ENCODE measurements around the gene PARP15. TPM values are rescaled to one million over a fixed set of nuclear protein-coding genes. Genes with fewer than 3 reads are reported as not detected.
"Not testable (repeated sequence)": the region's sequence is repeated elsewhere in the genome, so short reads cannot be mapped to it uniquely, and the experiment has no call there.

Gene PARP15
- total RNA-seq, 2 donors from 2014 or later = 15.0 to 17.6 TPM

GRCh38 chr3:122559906-122560305 lies 17.5 kb upstream of the PARP15 start:
- Mint-ChIP-seq H3K9me3 (no peaks in the 10 kb centered on the region), H3K36me3 (ENCODE audit: low read depth) (peaks cover 49% of the 10 kb centered on the region), H3K27ac (no peak overlapping the region), H3K4me1 (peaks cover 20% of the 10 kb centered on the region), H3K27me3 (no peaks in the 10 kb centered on the region), H3K4me3 (no peak overlapping the region)
- ATAC-seq (replicated peaks) = no peak

GRCh38 chr3:122560680-122561079 lies 16.8 kb upstream of the PARP15 start:
- Mint-ChIP-seq H3K27ac (no peak overlapping the region), H3K9me3 (no peaks in the 10 kb centered on the region), H3K36me3 (ENCODE audit: low read depth) (peaks cover 43% of the 10 kb centered on the region), H3K4me1 (peaks cover 22% of the 10 kb centered on the region), H3K4me3 (peak overlapping the region; percentile 7), H3K27me3 (no peaks in the 10 kb centered on the region)
- peak; percentile 44 for ATAC-seq (replicated peaks)

GRCh38 chr3:122562923-122563716 lies 14.3 kb upstream of the PARP15 start:
- peaks cover 41% of the 10 kb centered on the region for H3K36me3 Mint-ChIP-seq (ENCODE audit: low read depth)
- no peak for ATAC-seq (replicated peaks)
- no peaks in the 10 kb centered on the region for H3K27me3 Mint-ChIP-seq
- peaks cover 33% of the 10 kb centered on the region for H3K4me1 Mint-ChIP-seq
- H3K9me3 Mint-ChIP-seq = no peaks in the 10 kb centered on the region
- H3K4me3 Mint-ChIP-seq = peak overlapping the region; percentile 95
- peak overlapping the region; percentile 97 for H3K27ac Mint-ChIP-seq

GRCh38 chr3:122563717-122564025 lies 13.8 kb upstream of the PARP15 start:
- Mint-ChIP-seq H3K4me1 (peaks cover 39% of the 10 kb centered on the region), H3K4me3 (peak overlapping the region; percentile 95), H3K9me3 (no peaks in the 10 kb centered on the region), H3K27me3 (no peaks in the 10 kb centered on the region), H3K36me3 (ENCODE audit: low read depth) (peaks cover 43% of the 10 kb centered on the region), H3K27ac (peak overlapping the region; percentile 97)
- ATAC-seq (replicated peaks) = no peak

- H3K4me3 Mint-ChIP-seq = peak within 1 kb of the TSS; percentile 95
- H3K4me1 Mint-ChIP-seq = peaks cover 46% of the 10 kb centered on the region
- peaks cover 43% of the 10 kb centered on the region for H3K36me3 Mint-ChIP-seq (ENCODE audit: low read depth)
Observed at GRCh38 chr3:122564155-122564912, 13.1 kb upstream of the PARP15 start, which contains the start of the genes DTX3L and PARP9. Gene DTX3L, plus strand, starts transcription at chr3:122564338. Its CDS starts 89 bp downstream, at chr3:122564427. Gene PARP9, minus strand, starts transcription at chr3:122564300. Its CDS starts 4,680 bp downstream, at chr3:122559620.

GRCh38 chr3:122568131-122568530 lies 9.3 kb upstream of the PARP15 start:
- not testable (repeated sequence) for H3K9me3 Mint-ChIP-seq; H3K27me3 Mint-ChIP-seq; ATAC-seq (replicated peaks)
- Mint-ChIP-seq H3K4me3 (peak overlapping the region; percentile 55), H3K4me1 (peaks cover 47% of the 10 kb centered on the region), H3K36me3 (ENCODE audit: low read depth) (peaks cover 75% of the 10 kb centered on the region), H3K27ac (peak overlapping the region; percentile 80)

More at GRCh38 chr3:122564155-122564912, 13.1 kb upstream of the PARP15 start, which contains the start of the genes DTX3L and PARP9:
- H3K27me3 Mint-ChIP-seq = no peaks in the 10 kb centered on the region
- no peaks in the 10 kb centered on the region for H3K9me3 Mint-ChIP-seq
- ATAC-seq (replicated peaks) = peak; percentile 87
- peak within 1 kb of the TSS; percentile 97 for H3K27ac Mint-ChIP-seq

- no peaks in the 10 kb centered on the region for H3K9me3 Mint-ChIP-seq
- peaks cover 43% of the 10 kb centered on the region for H3K4me1 Mint-ChIP-seq
- no peaks in the 10 kb centered on the region for H3K27me3 Mint-ChIP-seq
- H3K36me3 Mint-ChIP-seq (ENCODE audit: low read depth) = peaks cover 81% of the 10 kb centered on the region
- peak overlapping the region; percentile 55 for H3K4me3 Mint-ChIP-seq
- peak overlapping the region; percentile 80 for H3K27ac Mint-ChIP-seq
- ATAC-seq (replicated peaks) = no peak
Observed at GRCh38 chr3:122568755-122569154, 8.7 kb upstream of the PARP15 start.

- peak overlapping the region; percentile 28 for H3K4me3 Mint-ChIP-seq
- no peaks in the 10 kb centered on the region for H3K9me3 Mint-ChIP-seq
- H3K27ac Mint-ChIP-seq = peak overlapping the region; percentile 3
- H3K27me3 Mint-ChIP-seq = no peaks in the 10 kb centered on the region
- peaks cover 43% of the 10 kb centered on the region for H3K4me1 Mint-ChIP-seq
- H3K36me3 Mint-ChIP-seq (ENCODE audit: low read depth) = peaks cover 69% of the 10 kb centered on the region
- ATAC-seq (replicated peaks) = peak; percentile 49
Observed at GRCh38 chr3:122572940-122573412, 4.5 kb upstream of the PARP15 start.

GRCh38 chr3:122576174-122576940 lies 1.1 kb upstream of the PARP15 start:
- Mint-ChIP-seq H3K9me3 (peaks cover 3% of the 10 kb centered on the region), H3K27me3 (no peaks in the 10 kb centered on the region), H3K27ac (peak overlapping the region; percentile 95), H3K4me3 (peak overlapping the region; percentile 93), H3K4me1 (peaks cover 30% of the 10 kb centered on the region), H3K36me3 (ENCODE audit: low read depth) (peaks cover 36% of the 10 kb centered on the region)
- ATAC-seq (replicated peaks) = peak; percentile 89

- Mint-ChIP-seq H3K27me3 (no peaks in the 10 kb centered on the region), H3K4me3 (peak overlapping the region; percentile 93), H3K4me1 (peaks cover 25% of the 10 kb centered on the region), H3K9me3 (peaks cover 10% of the 10 kb centered on the region), H3K27ac (peak overlapping the region; percentile 95), H3K36me3 (ENCODE audit: low read depth) (peaks cover 29% of the 10 kb centered on the region)
- ATAC-seq (replicated peaks) = no peak
Observed at GRCh38 chr3:122578069-122578740, 755 bp downstream of the PARP15 start.

GRCh38 chr3:122580470-122580869 lies 3.0 kb downstream of the PARP15 start:
- no peaks in the 10 kb centered on the region for H3K27me3 Mint-ChIP-seq
- H3K9me3 Mint-ChIP-seq = peaks cover 10% of the 10 kb centered on the region
- H3K27ac Mint-ChIP-seq = no peak overlapping the region
- no peak overlapping the region for H3K4me3 Mint-ChIP-seq
- H3K36me3 Mint-ChIP-seq (ENCODE audit: low read depth) = peaks cover 24% of the 10 kb centered on the region
- peaks cover 26% of the 10 kb centered on the region for H3K4me1 Mint-ChIP-seq
- ATAC-seq (replicated peaks) = no peak

GRCh38 chr3:122581622-122582021 lies 4.2 kb downstream of the PARP15 start:
- no peak overlapping the region for H3K4me3 Mint-ChIP-seq
- H3K27ac Mint-ChIP-seq = no peak overlapping the region
- H3K36me3 Mint-ChIP-seq (ENCODE audit: low read depth) = peaks cover 24% of the 10 kb centered on the region
- H3K27me3 Mint-ChIP-seq = no peaks in the 10 kb centered on the region
- peaks cover 10% of the 10 kb centered on the region for H3K9me3 Mint-ChIP-seq
- H3K4me1 Mint-ChIP-seq = peaks cover 25% of the 10 kb centered on the region
- ATAC-seq (replicated peaks) = no peak

- H3K27ac Mint-ChIP-seq = no peak overlapping the region
- no peaks in the 10 kb centered on the region for H3K27me3 Mint-ChIP-seq
- peaks cover 10% of the 10 kb centered on the region for H3K9me3 Mint-ChIP-seq
- no peak overlapping the region for H3K4me3 Mint-ChIP-seq
- no peak for ATAC-seq (replicated peaks)
- H3K36me3 Mint-ChIP-seq (ENCODE audit: low read depth) = peaks cover 24% of the 10 kb centered on the region
- peaks cover 30% of the 10 kb centered on the region for H3K4me1 Mint-ChIP-seq
Observed at GRCh38 chr3:122582390-122582789, 4.9 kb downstream of the PARP15 start.
